DMS153 treated with DMSO at 0.1 percent for 48 hours (cell line): ENCODE measurements around the gene TMOD2.
A peak's percentile ranks its signal among the peaks of the same experiment; 100 is the strongest.

Experiments used
- DNase-seq: peaks from one replicate; lab custom pipeline; 2025; ENCODE audit not compliant: unreplicated experiment; lab: John Stamatoyannopoulos, UW

TMOD2 gene

GRCh38 chr15:51812598-51812997 is 61.2 kb downstream of the TMOD2 start:
- no peak for DNase-seq

DNA sequence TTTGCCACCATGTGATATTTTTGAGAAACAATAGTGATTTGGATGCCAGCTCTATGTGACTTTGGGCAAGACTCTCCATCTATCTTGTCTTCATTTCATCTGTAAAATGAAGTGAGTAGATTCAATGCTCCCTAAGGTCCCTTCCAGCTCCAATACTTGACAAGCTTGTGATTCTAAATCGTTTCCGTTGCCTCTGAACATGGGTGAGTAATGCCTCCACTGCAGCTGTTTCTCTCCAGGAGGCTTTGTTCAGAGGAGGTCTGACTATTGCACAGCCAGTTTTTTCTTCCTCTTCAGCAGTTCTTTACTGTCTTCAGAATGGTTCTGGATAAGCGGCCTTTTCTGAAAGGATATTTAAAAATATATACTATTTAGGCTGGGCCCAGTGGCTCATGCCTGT is 63.2 kb downstream of the TMOD2 start:
- no peak for DNase-seq

DNA sequence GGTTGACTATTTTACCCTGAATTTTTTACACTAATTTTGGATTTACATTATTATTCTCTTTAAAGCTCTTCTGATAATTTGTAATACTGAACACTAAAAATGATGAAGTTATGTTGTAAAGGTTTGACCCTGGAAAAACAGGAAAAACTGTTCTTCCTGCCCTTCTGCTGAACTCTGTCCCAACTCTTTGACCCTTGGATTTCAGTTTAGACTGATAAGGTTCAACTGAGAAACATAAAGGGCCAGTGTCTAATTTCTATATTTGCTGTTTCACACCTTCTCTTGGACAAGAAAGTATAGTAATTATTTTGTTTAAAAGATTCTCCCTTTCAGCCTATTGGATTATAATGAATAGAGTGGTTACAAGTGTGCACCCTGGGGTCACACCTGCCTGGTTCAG is 65.2 kb downstream of the TMOD2 start:
- DNase-seq: no peak

DNA sequence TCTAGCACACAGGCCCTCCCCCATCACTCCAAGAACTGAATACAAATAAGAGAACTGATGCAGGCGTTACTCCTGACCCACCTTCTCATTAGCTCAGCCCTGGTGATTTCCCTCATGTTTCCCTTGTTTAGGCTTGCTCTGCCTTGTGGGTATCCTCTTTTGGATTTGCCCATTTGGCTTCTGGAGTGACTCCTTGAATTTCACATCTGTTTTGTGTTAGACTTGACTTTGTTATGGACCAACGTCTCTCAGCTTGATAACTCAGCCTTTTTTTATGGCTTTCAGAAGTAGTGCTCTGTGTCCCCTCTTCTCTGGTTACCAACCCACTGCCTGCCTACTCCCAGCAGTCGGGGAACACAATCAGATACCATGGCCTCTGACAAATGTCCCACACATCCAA is 66.8 kb downstream of the TMOD2 start:
- no peak for DNase-seq

DNA sequence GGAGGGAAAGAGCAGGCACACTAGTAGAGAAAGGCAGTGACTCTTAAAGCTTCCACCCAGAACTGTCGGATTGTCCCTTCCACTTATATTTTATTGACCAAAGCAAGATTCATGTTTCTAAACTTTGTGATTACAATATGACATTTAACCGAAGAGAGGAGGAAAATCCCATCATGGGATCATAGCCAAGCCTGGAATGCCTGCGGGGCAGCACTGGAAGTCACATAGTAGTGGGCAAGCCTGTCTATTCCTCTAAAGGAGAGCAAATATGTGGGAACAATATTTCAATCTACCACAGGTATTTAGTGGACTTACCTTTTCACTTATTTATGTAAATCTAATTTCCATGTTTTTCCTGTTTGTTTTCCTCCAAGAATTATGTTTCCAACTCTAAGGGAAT is 74.3 kb downstream of the TMOD2 start:
- DNase-seq: no peak

DNA sequence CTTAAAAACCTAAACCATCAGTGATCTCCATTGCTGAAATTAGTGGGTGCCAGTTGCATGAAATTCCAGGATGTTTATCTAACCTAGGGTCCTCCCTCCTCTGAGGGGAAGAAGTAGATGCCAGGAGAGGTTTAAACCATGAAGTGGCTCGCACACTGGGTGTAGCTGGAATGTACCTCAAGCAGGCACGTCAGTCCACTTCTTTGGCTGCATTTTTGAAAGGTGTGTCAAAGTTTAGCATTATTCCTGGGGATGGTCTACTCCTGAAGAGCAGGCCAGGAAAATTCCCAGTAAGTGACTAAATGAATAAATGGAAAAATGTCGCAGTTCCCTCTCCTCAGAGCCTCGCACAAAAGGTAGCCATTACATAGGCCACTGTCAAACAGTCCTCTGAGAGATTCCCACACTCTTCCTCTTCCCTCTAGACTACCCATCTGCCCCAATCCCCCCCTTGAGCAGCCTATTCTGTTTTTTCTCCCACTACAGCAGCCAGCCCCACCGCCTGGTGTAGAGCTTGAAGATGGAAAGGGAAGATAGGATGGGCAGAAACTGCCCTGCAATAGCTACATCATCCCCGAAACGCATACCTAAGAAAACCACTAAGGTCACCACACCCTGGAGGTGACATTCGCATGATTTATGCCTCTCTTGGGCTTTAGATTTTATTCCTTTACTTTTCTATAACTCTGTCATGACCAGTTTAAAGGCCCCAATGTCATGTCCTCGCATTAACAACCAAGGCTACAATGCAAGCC is 77.4 kb downstream of the TMOD2 start:
- DNase-seq: no peak

DNA sequence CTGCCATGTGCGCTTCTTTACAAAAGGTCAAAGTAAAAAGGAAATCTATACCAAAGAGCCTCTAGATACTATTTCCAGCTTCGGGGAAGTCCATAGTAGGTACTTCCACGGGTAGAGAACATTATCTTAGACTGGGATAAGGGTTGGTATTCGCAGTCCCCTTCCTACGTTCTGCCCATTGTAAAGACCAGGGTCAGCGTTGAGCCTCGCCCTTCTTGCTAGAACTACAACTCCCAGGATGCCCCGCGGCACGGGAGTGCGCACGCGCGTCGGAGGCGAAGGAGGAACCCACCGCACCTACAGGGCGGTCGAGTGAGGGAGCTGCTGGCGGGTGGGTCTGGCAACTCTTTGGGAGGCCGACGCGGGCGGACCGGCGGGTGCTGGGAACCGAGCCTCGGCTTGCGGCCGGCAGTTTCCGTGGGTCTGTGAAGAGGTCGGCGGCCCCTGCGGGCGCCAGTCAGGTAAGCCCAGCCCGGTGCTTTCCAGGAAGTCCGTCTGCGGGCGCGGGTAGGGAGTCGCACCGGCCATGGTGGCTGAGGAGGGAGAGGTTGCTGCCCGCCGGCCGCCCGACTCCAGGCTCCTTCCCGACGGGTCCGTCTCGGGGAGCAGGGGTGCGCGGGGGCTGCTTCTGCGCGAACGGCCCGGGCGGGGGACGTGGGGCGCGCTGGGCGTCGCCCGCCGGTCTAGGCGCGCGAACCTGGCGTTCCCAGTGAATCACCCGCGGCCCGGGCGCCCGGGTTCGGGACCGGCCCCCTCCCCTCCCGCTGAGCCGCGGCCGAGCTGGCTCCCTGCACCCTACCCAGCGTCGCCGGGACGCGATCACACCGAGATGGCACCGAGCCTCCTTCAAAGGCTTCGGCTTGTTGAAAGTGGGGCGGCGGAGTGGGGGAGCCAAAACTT is 78.2 kb downstream of the TMOD2 start, which contains the start of gene TMOD3:
Gene TMOD3 (plus strand): TSS at position 278 of the 900 bp plus-strand sequence. CDS start 33,232 bp downstream, outside the sequence.
- peak; percentile 8 for DNase-seq

- DNase-seq: no peak
These were observed 78.9 kb downstream of the TMOD2 start for GRCh38 chr15:51830276-51830806.

DNA sequence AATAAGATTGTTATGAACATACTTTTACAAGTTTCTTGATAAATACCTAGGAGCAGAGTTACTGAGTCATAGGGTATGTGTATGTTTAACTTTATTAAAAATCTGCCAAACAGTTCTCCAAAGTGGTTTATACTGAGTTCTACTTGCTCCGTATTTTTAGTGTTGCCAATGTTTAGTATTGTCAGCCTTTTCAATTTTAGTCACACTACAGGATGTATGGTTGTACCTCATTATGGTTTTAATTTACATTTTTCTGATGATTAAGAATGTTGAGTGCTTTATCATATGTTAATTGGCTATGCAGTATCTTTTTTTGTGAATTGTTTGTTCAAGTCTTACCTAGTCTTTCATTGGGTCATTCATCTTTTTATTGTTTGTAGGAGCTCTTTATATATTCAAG is 82.4 kb downstream of the TMOD2 start:
- no peak for DNase-seq

- no peak for DNase-seq
These were observed 86.4 kb downstream of the TMOD2 start for GRCh38 chr15:51837792-51838251.

DNA sequence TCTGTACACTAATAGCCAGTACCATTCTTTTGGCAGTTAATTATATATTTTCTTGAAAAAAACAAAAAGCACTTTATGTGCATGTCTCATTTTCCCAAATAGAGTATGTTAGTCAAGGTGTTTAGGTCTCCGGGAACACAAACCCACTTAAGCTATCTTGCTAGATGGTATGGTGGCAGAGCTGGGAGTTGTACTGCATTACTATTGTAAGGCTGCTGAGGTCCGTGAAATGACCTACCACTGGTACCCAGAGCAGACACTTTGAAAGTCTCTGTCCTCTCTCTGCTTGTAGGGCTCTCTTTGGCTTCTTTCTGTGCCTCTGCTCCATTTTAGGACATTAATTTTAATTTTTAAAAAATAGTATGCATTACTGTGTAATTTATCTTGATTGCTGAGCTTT is 86.9 kb downstream of the TMOD2 start:
- DNase-seq: no peak

GRCh38 chr15:51840692-51841091 is 89.3 kb downstream of the TMOD2 start:
- no peak for DNase-seq

DNA sequence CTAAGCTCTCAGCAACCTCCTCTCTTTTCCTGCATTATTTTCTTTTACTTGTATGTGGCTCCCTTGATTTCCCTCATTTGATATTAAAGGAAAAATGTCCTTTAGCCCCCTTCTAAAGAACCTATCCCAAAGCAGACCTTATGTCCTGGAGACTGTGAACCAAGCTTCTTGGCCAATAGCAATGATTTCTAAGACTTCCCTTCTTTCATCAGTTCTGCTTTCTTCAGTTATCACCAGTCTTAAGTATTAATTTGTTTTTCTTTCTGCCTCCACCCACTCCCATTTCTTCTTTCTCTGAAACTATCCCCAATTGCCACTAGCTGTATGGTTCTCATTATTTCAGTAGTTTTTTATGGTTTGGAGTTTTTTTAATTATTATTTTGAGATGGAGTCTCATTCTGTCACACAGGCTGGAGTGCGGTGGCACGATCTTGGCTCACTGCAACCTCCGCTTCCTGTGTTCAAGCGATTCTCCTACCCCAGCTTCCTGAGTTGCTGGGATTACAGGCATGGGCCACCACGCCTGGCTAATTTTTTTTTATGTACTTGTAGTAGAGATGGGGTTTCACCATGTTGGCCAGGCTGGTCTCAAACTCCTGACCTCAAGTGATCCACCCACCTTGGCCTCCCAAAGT is 90.1 kb downstream of the TMOD2 start:
- DNase-seq: no peak

GRCh38 chr15:51842265-51842664 is 90.9 kb downstream of the TMOD2 start:
- DNase-seq: no peak

DNA sequence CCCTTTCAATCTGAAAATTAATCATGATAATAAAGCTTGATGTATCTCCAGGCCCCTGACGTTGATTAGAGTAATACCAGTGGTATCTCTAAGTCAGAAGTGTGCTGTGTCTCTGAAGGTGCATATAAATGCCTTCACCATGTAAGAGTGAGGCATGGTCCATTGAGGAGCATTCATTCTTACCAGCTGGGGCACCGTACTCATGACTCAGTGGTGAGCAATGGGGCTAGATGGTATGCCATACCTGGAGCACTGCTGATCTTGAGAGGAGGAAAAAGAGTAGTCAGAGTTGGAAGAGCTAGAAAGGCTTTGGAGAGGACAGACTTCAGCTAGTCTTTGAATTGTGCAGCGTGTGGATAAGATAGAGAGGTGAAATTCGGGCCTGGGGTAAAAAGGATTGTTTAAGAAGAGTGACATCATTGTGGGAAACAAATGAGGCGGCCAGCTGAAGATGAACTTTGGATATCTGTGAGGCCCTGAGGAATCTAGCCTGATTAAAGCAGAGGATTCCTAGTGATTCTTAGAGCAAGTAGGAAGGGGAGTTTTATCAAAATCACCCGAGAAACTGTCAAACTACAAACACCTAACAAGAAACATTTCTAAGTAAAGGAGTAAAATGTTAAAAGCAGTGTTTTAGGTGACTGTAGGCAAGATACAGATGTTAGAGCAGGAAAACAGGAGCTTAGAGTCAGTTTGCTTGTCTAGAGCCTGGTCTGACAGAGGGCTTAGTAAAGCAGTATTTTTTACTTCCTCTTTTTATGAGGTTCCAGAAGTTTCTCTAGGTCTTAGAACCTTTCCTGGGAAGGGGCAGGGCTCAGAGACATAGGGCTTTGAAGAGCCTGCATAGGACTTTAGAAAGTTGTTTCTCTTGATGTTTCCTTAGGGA is 91.7 kb downstream of the TMOD2 start:
- no peak for DNase-seq

GRCh38 chr15:51844747-51845426 is 93.5 kb downstream of the TMOD2 start:
- DNase-seq: no peak

- DNase-seq: no peak
These were observed 94.7 kb downstream of the TMOD2 start for GRCh38 chr15:51846066-51846462.

- no peak for DNase-seq
These were observed 95.2 kb downstream of the TMOD2 start for GRCh38 chr15:51846463-51847230.

- no peak for DNase-seq
These were observed 97.4 kb downstream of the TMOD2 start for GRCh38 chr15:51848811-51849210.
